Stomach (tissue), 4 donors: ENCODE results near the gene MAB21L2.

Source experiments
- CTCF ChIP-seq, 7 experiments: fragments of 450-650 bp in 4 of 7; fragments of 200-600 bp in 3 of 7; sonication (generic) in 3 of 7; IDR thresholded peaks; one replicate each; pipeline ENCODE4 v1.5.1; 2016 to 2019; ENCODE audit warnings: antibody characterized with exemption in 7 of 7, control low read depth in 2 of 7, mild to moderate bottlenecking in 1 of 7
- POLR2AphosphoS5 ChIP-seq, 3 donors: sonication (generic); formaldehyde crosslinking; IDR thresholded peaks; one replicate each; pipeline ENCODE4 v1.6.1; 2016; ENCODE audit warnings: antibody characterized with exemption in 3 of 3

GRCh38 chr4:150628073-150628472 lies 46.1 kb downstream of the MAB21L2 start:
- TF ChIP-seq POLR2AphosphoS5 (IDR thresholded peaks at IDR 0.05) = no peak
- TF ChIP-seq CTCF (IDR thresholded peaks at IDR 0.05) = no peak
